Middle frontal gyrus (tissue), 1 donor: ENCODE data around the gene GALNT18.

Experiments
- DNase-seq: peaks from one replicate; pipeline ENCODE4 v3.0.0-alpha.2; 2015; ENCODE audit warnings: low spot score; ENCODE audit errors: extremely low spot score

The GALNT18 gene

GRCh38 chr11:11313902-11314692 lies 307.7 kb downstream of the GALNT18 start:
- DNase-seq, result no peak

GRCh38 chr11:11313426-11313825 lies 308.4 kb downstream of the GALNT18 start:
- no peak for DNase-seq

GRCh38 chr11:11312738-11313137 lies 309.1 kb downstream of the GALNT18 start:
- DNase-seq, result no peak

GRCh38 chr11:11311169-11311568 lies 310.6 kb downstream of the GALNT18 start:
- DNase-seq, result no peak

GRCh38 chr11:11309906-11310305 lies 311.9 kb downstream of the GALNT18 start:
- DNase-seq, result no peak

- DNase-seq, result no peak
These were observed 313.6 kb downstream of the GALNT18 start for GRCh38 chr11:11308249-11308648.

GRCh38 chr11:11306855-11307254 lies 314.9 kb downstream of the GALNT18 start:
- DNase-seq, result no peak

GRCh38 chr11:11304550-11304949 lies 317.3 kb downstream of the GALNT18 start:
- DNase-seq, result no peak

- no peak for DNase-seq
These were observed 319.2 kb downstream of the GALNT18 start for GRCh38 chr11:11302565-11302964.

GRCh38 chr11:11301212-11301611 lies 320.6 kb downstream of the GALNT18 start:
- DNase-seq, result no peak

GRCh38 chr11:11297578-11297977 lies 324.2 kb downstream of the GALNT18 start:
- no peak for DNase-seq

- no peak for DNase-seq
These were observed 325.4 kb downstream of the GALNT18 start for GRCh38 chr11:11296434-11296833.

GRCh38 chr11:11294551-11294855 lies 327.3 kb downstream of the GALNT18 start:
- DNase-seq, result no peak

- no peak for DNase-seq
These were observed 327.8 kb downstream of the GALNT18 start for GRCh38 chr11:11293798-11294550.

- no peak for DNase-seq
These were observed 329.0 kb downstream of the GALNT18 start for GRCh38 chr11:11292839-11293238.

GRCh38 chr11:11291041-11292015 lies 330.5 kb downstream of the GALNT18 start:
- no peak for DNase-seq

- DNase-seq, result no peak
These were observed 331.5 kb downstream of the GALNT18 start for GRCh38 chr11:11290354-11290753.

- DNase-seq, result no peak
These were observed 332.1 kb downstream of the GALNT18 start for GRCh38 chr11:11289669-11290068.

GRCh38 chr11:11288972-11289616 lies 332.7 kb downstream of the GALNT18 start:
- DNase-seq, result no peak

- DNase-seq, result no peak
These were observed 337.3 kb downstream of the GALNT18 start for GRCh38 chr11:11284481-11284880.

- no peak for DNase-seq
These were observed 340.2 kb downstream of the GALNT18 start for GRCh38 chr11:11281626-11282025.
